GM12878 (cell line): Measurements from ENCODE around the gene SMIM7. TPM values are rescaled to one million over a fixed set of nuclear protein-coding genes. Genes with fewer than 3 reads are reported as not detected.

ENCODE experiments used
- BHLHE40 ChIP-seq, 2 experiments: fragments of 450-650 bp in 1 of 2; IDR thresholded peaks; 2 replicates each; pipeline ENCODE4 v1.6.1; 2011 to 2017; ENCODE audit warnings: low read depth in 2 of 2, borderline replicate concordance in 1 of 2, improper control_type of control experiment in 1 of 2, low read length in 1 of 2, mild to moderate bottlenecking in 1 of 2
- E2F8 ChIP-seq: fragments of 450-650 bp; IDR thresholded peaks from 2 replicates; pipeline ENCODE4 v1.6.1; 2018; ENCODE audit warnings: mild to moderate bottlenecking, low read depth, moderate library complexity; ENCODE audit not compliant: partially characterized antibody
- ELK1 ChIP-seq: IDR thresholded peaks from 2 replicates; pipeline ENCODE4 v1.6.1; 2012; ENCODE audit warnings: low read depth, low read length, improper control_type of control experiment
- EP300 ChIP-seq, 2 experiments: fragments of 150-350 bp in 1 of 2; IDR thresholded peaks; 2 replicates each; pipeline ENCODE4 v1.6.1; 2011 to 2012; ENCODE audit warnings: low read depth in 2 of 2, low read length in 2 of 2, borderline replicate concordance in 1 of 2, improper control_type of control experiment in 1 of 2, inconsistent platforms in 1 of 2; ENCODE audit not compliant: control insufficient read depth in 1 of 2
- FOXK2 ChIP-seq: fragments of 450-650 bp; IDR thresholded peaks from 2 replicates; pipeline ENCODE4 v1.6.1; 2017; ENCODE audit warnings: mild to moderate bottlenecking, moderate library complexity
- MTA3 ChIP-seq: IDR thresholded peaks from 2 replicates; pipeline ENCODE4 v1.6.1; 2012; ENCODE audit warnings: low read length, inconsistent platforms, borderline replicate concordance
- NFYA ChIP-seq: IDR thresholded peaks from 2 replicates; pipeline ENCODE4 v1.6.1; 2011; ENCODE audit warnings: low read depth, mild to moderate bottlenecking, low read length, improper control_type of control experiment, borderline replicate concordance
- POLR2A ChIP-seq: IDR thresholded peaks from 2 replicates; pipeline ENCODE4 v1.6.1; 2011; ENCODE audit warnings: low read depth, mild to moderate bottlenecking, low read length
- POLR2AphosphoS5 ChIP-seq: IDR thresholded peaks from 2 replicates; pipeline ENCODE4 v1.6.1; 2011; ENCODE audit warnings: mild to moderate bottlenecking, low read length, inconsistent platforms
- RELA ChIP-seq: fragments of 450-650 bp; IDR thresholded peaks from 2 replicates; pipeline ENCODE4 v1.8.0; 2014; ENCODE audit warnings: borderline replicate concordance; ENCODE audit not compliant: partially characterized antibody
- SPI1 ChIP-seq: IDR thresholded peaks from 2 replicates; pipeline ENCODE4 v1.6.1; 2011; ENCODE audit warnings: low read depth, mild to moderate bottlenecking, low read length, moderate library complexity, borderline replicate concordance; ENCODE audit not compliant: insufficient read depth
- SUZ12 ChIP-seq: fragments of 200-600 bp; sonication (generic); IDR thresholded peaks from one replicate; pipeline ENCODE4 v1.6.1; 2018; ENCODE audit warnings: antibody characterized with exemption, mild to moderate bottlenecking; ENCODE audit not compliant: unreplicated experiment
- TARDBP ChIP-seq: IDR thresholded peaks from 2 replicates; pipeline ENCODE4 v1.6.1; 2016; ENCODE audit warnings: borderline replicate concordance
- YY1 ChIP-seq: IDR thresholded peaks from 2 replicates; pipeline ENCODE4 v1.6.1; 2011; ENCODE audit warnings: low read depth, mild to moderate bottlenecking, low read length
- ZBTB40 ChIP-seq: fragments of 450-650 bp; IDR thresholded peaks from 2 replicates; pipeline ENCODE4 v1.6.1; 2016; ENCODE audit warnings: mild to moderate bottlenecking, moderate library complexity, borderline replicate concordance
- polyA plus RNA-seq, 11 experiments: library from polyadenylated mRNA; depleted of rRNA in 4 of 11; unstranded in 6 of 11; stranded (reverse) in 5 of 11; fragments of >200 nt; fragmentation: Nextera tagmentation in 4 of 11; fragmentation: Illumina TruSeq in 1 of 11; extraction: Ambion mirVana in 4 of 11; extraction: Trizol in 1 of 11; gene quantifications; 1 replicate in 1 of 11; 2 replicates in 10 of 11; pipeline versions ENCODE4 v1.2.1 to v1.2.3, GENCODE V29; 2011 to 2016; ENCODE audit warnings: inconsistent platforms in 2 of 11, missing spikeins in 2 of 11, low read depth in 1 of 11
- total RNA-seq, 4 experiments: library from RNA; depleted of rRNA in 3 of 4; stranded (reverse); fragments of >200 nt in 3 of 4; fragmentation: Illumina TruSeq in 1 of 4; extraction: Trizol in 1 of 4; gene quantifications; 2 replicates each; pipeline versions ENCODE4 v1.2.1 to v1.2.3, GENCODE V29; 2013 to 2021
- TF ChIP-seq, protein P1 (sequence below): fragments of 450-650 bp; formaldehyde crosslinking; IDR thresholded peaks from 2 replicates; pipeline ENCODE4 v1.4.0; 2020; ENCODE audit warnings: mild to moderate bottlenecking, moderate library complexity

SMIM7 gene
- total and polyA plus RNA-seq, 10 of the 15 experiments (the other 5 are each of a cell fraction or from before 2014, with no cell fraction given), result 45.7 to 170 (median 70.8) TPM

- TF ChIP-seq, protein P1, sequence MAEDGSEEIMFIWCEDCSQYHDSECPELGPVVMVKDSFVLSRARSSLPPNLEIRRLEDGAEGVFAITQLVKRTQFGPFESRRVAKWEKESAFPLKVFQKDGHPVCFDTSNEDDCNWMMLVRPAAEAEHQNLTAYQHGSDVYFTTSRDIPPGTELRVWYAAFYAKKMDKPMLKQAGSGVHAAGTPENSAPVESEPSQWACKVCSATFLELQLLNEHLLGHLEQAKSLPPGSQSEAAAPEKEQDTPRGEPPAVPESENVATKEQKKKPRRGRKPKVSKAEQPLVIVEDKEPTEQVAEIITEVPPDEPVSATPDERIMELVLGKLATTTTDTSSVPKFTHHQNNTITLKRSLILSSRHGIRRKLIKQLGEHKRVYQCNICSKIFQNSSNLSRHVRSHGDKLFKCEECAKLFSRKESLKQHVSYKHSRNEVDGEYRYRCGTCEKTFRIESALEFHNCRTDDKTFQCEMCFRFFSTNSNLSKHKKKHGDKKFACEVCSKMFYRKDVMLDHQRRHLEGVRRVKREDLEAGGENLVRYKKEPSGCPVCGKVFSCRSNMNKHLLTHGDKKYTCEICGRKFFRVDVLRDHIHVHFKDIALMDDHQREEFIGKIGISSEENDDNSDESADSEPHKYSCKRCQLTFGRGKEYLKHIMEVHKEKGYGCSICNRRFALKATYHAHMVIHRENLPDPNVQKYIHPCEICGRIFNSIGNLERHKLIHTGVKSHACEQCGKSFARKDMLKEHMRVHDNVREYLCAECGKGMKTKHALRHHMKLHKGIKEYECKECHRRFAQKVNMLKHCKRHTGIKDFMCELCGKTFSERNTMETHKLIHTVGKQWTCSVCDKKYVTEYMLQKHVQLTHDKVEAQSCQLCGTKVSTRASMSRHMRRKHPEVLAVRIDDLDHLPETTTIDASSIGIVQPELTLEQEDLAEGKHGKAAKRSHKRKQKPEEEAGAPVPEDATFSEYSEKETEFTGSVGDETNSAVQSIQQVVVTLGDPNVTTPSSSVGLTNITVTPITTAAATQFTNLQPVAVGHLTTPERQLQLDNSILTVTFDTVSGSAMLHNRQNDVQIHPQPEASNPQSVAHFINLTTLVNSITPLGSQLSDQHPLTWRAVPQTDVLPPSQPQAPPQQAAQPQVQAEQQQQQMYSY (CRISPR knock-in tag), result no peak
- peak; percentile 53 for TF ChIP-seq POLR2AphosphoS5
- TF ChIP-seq SUZ12, result no peak
- TF ChIP-seq ZBTB40, result no peak
- TF ChIP-seq NFYA, result no peak
- no peak for TF ChIP-seq MTA3
- no peak for TF ChIP-seq SPI1
- peak; percentile 80 for TF ChIP-seq FOXK2
- TF ChIP-seq BHLHE40 (IDR thresholded peaks at IDR 0.05; ENCODE audit: borderline replicate concordance in 1 of 2, low read depth in 2 of 2, low read length in 1 of 2), result peak; percentile 33 to 75; a peak in 3 of 4 replicates
- no peak for TF ChIP-seq RELA
- no peak for TF ChIP-seq ELK1
- no peak for TF ChIP-seq EP300 (IDR thresholded peaks at IDR 0.05; ENCODE audit: borderline replicate concordance in 1 of 2, control insufficient read depth in 1 of 2, low read depth in 2 of 2, low read length in 2 of 2)
- peak; percentile 59 for TF ChIP-seq E2F8
- TF ChIP-seq POLR2A, result peak; percentile 88
- TF ChIP-seq TARDBP, result no peak; the same call in 1 of the 2 replicates
- 0 out of 2 replicates have a peak, but pooled peaks have one; percentile 51 for TF ChIP-seq YY1
Measured at GRCh38 chr19:16628183-16628983, 31.6 kb downstream of the SMIM7 start, which contains the start of gene MED26 (continued).
